ENCODE measurements around the gene DISP3.

The DISP3 gene

GRCh38 chr1:11478571-11479374, at the start of gene DISP3:
DISP3 (plus strand) TSS chr1:11479155; CDS start chr1:11500993, 21,838 bp downstream.
- Histone ChIP-seq H3K27ac (ENCODE audit: low read depth, low read length) (peak within 1 kb of the TSS; percentile 99), H3K27me3 (ENCODE audit: control insufficient read depth, insufficient read depth, low read length) (peaks cover 61% of the 10 kb centered on the region)

DNA sequence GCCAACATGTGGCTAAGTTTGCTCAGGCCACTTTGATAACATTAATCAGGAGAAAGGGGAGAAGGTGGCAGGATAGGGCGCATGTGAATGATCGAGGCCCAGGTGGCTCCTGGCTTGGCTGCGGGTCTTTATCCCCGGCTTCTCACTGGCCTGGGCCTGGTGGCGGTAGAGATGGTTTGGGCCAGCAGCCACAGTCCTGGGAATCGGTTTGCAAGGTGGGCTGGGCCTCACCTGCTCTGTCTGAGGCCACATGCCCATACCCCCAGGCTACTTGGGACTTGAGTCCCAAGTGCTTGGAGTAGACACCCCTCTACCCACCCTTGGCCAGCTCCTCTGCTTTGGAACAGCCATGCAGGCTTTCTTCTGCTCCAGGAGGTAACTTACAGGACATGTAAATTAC, 49.7 kb upstream of the DISP3 start:
- Histone ChIP-seq H3K9ac (ENCODE audit: low read length) (no peak overlapping the region), H3K4me3 (ENCODE audit: low read depth, low read length) (no peak overlapping the region), H3K27ac (ENCODE audit: low read depth, low read length) (no peak overlapping the region), H3K27me3 (ENCODE audit: control insufficient read depth, insufficient read depth, low read length) (no peaks in the 10 kb centered on the region), H3K4me1 (ENCODE audit: control insufficient read depth, insufficient read depth, low read length) (peaks cover 3% of the 10 kb centered on the region), H3K36me3 (ENCODE audit: control insufficient read depth, insufficient read depth, low read length) (no peaks in the 10 kb centered on the region), H3K9me3 (ENCODE audit: control insufficient read depth, insufficient read depth, low read depth, low read length) (no peaks in the 10 kb centered on the region)

More at GRCh38 chr1:11478571-11479374, at the start of gene DISP3:
- H3K4me1 ChIP-seq (ENCODE audit: control insufficient read depth, insufficient read depth, low read length): peaks cover 4% of the 10 kb centered on the region; the same call in 1 of the 2 replicates
- H3K9ac ChIP-seq (ENCODE audit: low read length): peak within 1 kb of the TSS; percentile 100
- H3K9me3 ChIP-seq (ENCODE audit: control insufficient read depth, insufficient read depth, low read depth, low read length): no peaks in the 10 kb centered on the region
- no peaks in the 10 kb centered on the region for H3K36me3 ChIP-seq (ENCODE audit: control insufficient read depth, insufficient read depth, low read length)
- peak within 1 kb of the TSS; percentile 93 for H3K4me3 ChIP-seq (ENCODE audit: low read depth, low read length)

DNA sequence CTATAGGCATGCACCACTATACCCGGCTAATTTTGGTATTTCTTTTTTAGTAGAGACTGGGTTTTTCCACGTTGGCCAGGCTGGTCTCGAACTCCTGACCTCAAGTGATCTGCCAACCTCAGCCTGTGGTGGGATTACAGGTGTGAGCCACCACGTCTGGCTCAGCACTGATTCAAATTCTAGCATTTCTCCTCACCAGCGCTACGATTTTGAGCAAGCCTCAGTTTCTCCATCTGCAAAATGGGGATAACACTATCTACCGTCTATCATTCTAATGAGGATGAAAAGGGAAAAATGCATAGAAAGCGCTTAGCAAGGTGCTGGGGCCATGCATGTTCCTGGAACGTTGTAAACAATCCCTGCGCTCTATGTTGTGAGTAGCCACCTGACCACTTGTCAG, 49.0 kb upstream of the DISP3 start:
- Histone ChIP-seq H3K27ac (ENCODE audit: low read depth, low read length) (no peak overlapping the region), H3K4me1 (ENCODE audit: control insufficient read depth, insufficient read depth, low read length) (peaks cover 3% of the 10 kb centered on the region), H3K36me3 (ENCODE audit: control insufficient read depth, insufficient read depth, low read length) (no peaks in the 10 kb centered on the region), H3K9ac (ENCODE audit: low read length) (no peak overlapping the region), H3K4me3 (ENCODE audit: low read depth, low read length) (no peak overlapping the region), H3K9me3 (ENCODE audit: control insufficient read depth, insufficient read depth, low read depth, low read length) (no peaks in the 10 kb centered on the region), H3K27me3 (ENCODE audit: control insufficient read depth, insufficient read depth, low read length) (no peaks in the 10 kb centered on the region)

- Histone ChIP-seq H3K9ac (ENCODE audit: low read length) (no peak overlapping the region), H3K4me3 (ENCODE audit: low read depth, low read length) (no peak overlapping the region), H3K9me3 (ENCODE audit: control insufficient read depth, insufficient read depth, low read depth, low read length) (no peaks in the 10 kb centered on the region), H3K36me3 (ENCODE audit: control insufficient read depth, insufficient read depth, low read length) (no peaks in the 10 kb centered on the region), H3K27ac (ENCODE audit: low read depth, low read length) (no peak overlapping the region), H3K4me1 (ENCODE audit: control insufficient read depth, insufficient read depth, low read length) (no peaks in the 10 kb centered on the region; the same call in 1 of the 2 replicates), H3K27me3 (ENCODE audit: control insufficient read depth, insufficient read depth, low read length) (no peaks in the 10 kb centered on the region)
Measured at GRCh38 chr1:11431941-11432507, 46.9 kb upstream of the DISP3 start.

GRCh38 chr1:11432526-11432925, 46.4 kb upstream of the DISP3 start:
- H3K9ac ChIP-seq (ENCODE audit: low read length): no peak overlapping the region
- no peak overlapping the region for H3K4me3 ChIP-seq (ENCODE audit: low read depth, low read length)
- H3K27ac ChIP-seq (ENCODE audit: low read depth, low read length): no peak overlapping the region
- H3K4me1 ChIP-seq (ENCODE audit: control insufficient read depth, insufficient read depth, low read length): no peaks in the 10 kb centered on the region; the same call in 1 of the 2 replicates
- H3K27me3 ChIP-seq (ENCODE audit: control insufficient read depth, insufficient read depth, low read length): no peaks in the 10 kb centered on the region
- H3K9me3 ChIP-seq (ENCODE audit: control insufficient read depth, insufficient read depth, low read depth, low read length): no peaks in the 10 kb centered on the region
- H3K36me3 ChIP-seq (ENCODE audit: control insufficient read depth, insufficient read depth, low read length): no peaks in the 10 kb centered on the region

DNA sequence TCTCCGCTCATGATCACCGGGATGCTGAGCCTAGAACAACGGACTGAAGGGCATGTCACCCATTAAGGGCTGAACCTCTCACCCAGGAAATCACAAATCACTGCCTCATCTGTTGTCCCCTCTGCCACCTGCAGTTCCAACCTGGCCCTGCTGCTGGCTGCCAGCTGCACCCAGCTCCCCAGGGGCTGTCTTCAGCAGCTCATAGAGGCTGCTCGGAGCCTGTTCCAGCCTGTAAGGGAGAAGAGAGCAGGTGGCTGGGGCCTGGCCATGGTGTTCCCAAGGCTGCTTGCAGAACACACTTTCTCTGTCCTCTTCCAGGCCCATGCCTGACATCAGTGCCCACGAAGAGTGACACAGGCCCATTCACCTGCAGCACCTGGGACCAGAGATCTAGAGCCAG, 44.5 kb upstream of the DISP3 start:
- Histone ChIP-seq H3K9ac (ENCODE audit: low read length) (no peak overlapping the region), H3K27me3 (ENCODE audit: control insufficient read depth, insufficient read depth, low read length) (peaks cover 1% of the 10 kb centered on the region; the same call in 1 of the 2 replicates)

DNA sequence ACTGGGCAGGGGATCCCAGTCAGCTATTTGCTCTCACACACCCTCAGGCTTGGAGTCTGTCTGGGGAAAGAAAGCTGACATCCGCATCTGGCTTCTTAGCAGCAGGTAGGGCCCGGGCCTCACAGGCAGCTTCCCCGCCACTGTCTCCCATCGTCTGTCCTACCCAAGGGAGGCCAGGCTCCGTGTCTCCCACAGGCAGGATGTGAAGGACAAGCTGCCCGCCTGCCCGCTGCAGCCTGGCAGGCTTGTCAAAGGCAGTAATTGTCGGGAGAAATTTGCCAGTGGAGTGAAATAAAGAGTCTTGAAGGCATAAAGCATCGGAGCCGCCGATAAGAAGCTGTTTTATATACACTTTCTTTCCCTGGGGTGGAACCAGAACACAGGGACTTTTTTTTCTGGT, 44.0 kb upstream of the DISP3 start:
- H3K27ac ChIP-seq (ENCODE audit: low read depth, low read length): no peak overlapping the region
- no peaks in the 10 kb centered on the region for H3K36me3 ChIP-seq (ENCODE audit: control insufficient read depth, insufficient read depth, low read length)
- peaks cover 5% of the 10 kb centered on the region; the same call in 1 of the 2 replicates for H3K27me3 ChIP-seq (ENCODE audit: control insufficient read depth, insufficient read depth, low read length)
- H3K4me1 ChIP-seq (ENCODE audit: control insufficient read depth, insufficient read depth, low read length): no peaks in the 10 kb centered on the region
- no peaks in the 10 kb centered on the region for H3K9me3 ChIP-seq (ENCODE audit: control insufficient read depth, insufficient read depth, low read depth, low read length)
- H3K9ac ChIP-seq (ENCODE audit: low read length): no peak overlapping the region
- no peak overlapping the region for H3K4me3 ChIP-seq (ENCODE audit: low read depth, low read length)

More for the DNA sequence above, 44.5 kb upstream of the DISP3 start:
- Histone ChIP-seq H3K27ac (ENCODE audit: low read depth, low read length) (no peak overlapping the region), H3K4me3 (ENCODE audit: low read depth, low read length) (no peak overlapping the region), H3K36me3 (ENCODE audit: control insufficient read depth, insufficient read depth, low read length) (no peaks in the 10 kb centered on the region), H3K9me3 (ENCODE audit: control insufficient read depth, insufficient read depth, low read depth, low read length) (no peaks in the 10 kb centered on the region), H3K4me1 (ENCODE audit: control insufficient read depth, insufficient read depth, low read length) (no peaks in the 10 kb centered on the region)

GRCh38 chr1:11438996-11439395, 40.0 kb upstream of the DISP3 start:
- Histone ChIP-seq H3K27me3 (ENCODE audit: control insufficient read depth, insufficient read depth, low read length) (peaks cover 5% of the 10 kb centered on the region; the same call in 1 of the 2 replicates), H3K9me3 (ENCODE audit: control insufficient read depth, insufficient read depth, low read depth, low read length) (no peaks in the 10 kb centered on the region), H3K9ac (ENCODE audit: low read length) (no peak overlapping the region), H3K4me1 (ENCODE audit: control insufficient read depth, insufficient read depth, low read length) (no peaks in the 10 kb centered on the region), H3K27ac (ENCODE audit: low read depth, low read length) (no peak overlapping the region), H3K36me3 (ENCODE audit: control insufficient read depth, insufficient read depth, low read length) (no peaks in the 10 kb centered on the region), H3K4me3 (ENCODE audit: low read depth, low read length) (no peak overlapping the region)

- no peak overlapping the region for H3K4me3 ChIP-seq (ENCODE audit: low read depth, low read length)
- no peaks in the 10 kb centered on the region for H3K36me3 ChIP-seq (ENCODE audit: control insufficient read depth, insufficient read depth, low read length)
- H3K9ac ChIP-seq (ENCODE audit: low read length): no peak overlapping the region
- H3K27me3 ChIP-seq (ENCODE audit: control insufficient read depth, insufficient read depth, low read length): peaks cover 13% of the 10 kb centered on the region; the same call in 1 of the 2 replicates
- H3K9me3 ChIP-seq (ENCODE audit: control insufficient read depth, insufficient read depth, low read depth, low read length): no peaks in the 10 kb centered on the region
- H3K27ac ChIP-seq (ENCODE audit: low read depth, low read length): no peak overlapping the region
- H3K4me1 ChIP-seq (ENCODE audit: control insufficient read depth, insufficient read depth, low read length): no peaks in the 10 kb centered on the region
Measured at GRCh38 chr1:11441211-11441952, 37.6 kb upstream of the DISP3 start.

- H3K27me3 ChIP-seq (ENCODE audit: control insufficient read depth, insufficient read depth, low read length): peaks cover 14% of the 10 kb centered on the region; the same call in 1 of the 2 replicates
- no peaks in the 10 kb centered on the region for H3K9me3 ChIP-seq (ENCODE audit: control insufficient read depth, insufficient read depth, low read depth, low read length)
- no peaks in the 10 kb centered on the region for H3K4me1 ChIP-seq (ENCODE audit: control insufficient read depth, insufficient read depth, low read length)
- no peaks in the 10 kb centered on the region for H3K36me3 ChIP-seq (ENCODE audit: control insufficient read depth, insufficient read depth, low read length)
- no peak overlapping the region for H3K9ac ChIP-seq (ENCODE audit: low read length)
- H3K27ac ChIP-seq (ENCODE audit: low read depth, low read length): no peak overlapping the region
- H3K4me3 ChIP-seq (ENCODE audit: low read depth, low read length): no peak overlapping the region
Measured at GRCh38 chr1:11443043-11443442, 35.9 kb upstream of the DISP3 start.

All from HUES6 (cell line).